Gastroesophageal sphincter (tissue), 4 donors: Measurements from ENCODE around the gene TNIP2. TPM values are rescaled to one million over a fixed set of nuclear protein-coding genes. Genes with fewer than 3 reads are reported as not detected.

Experiments used
- ATAC-seq: fragments of 150-250 bp; one replicate; pipeline ENCODE4 v1.9.1; 2016; ENCODE audit warnings: mild to moderate bottlenecking, moderate library complexity
- H3K27ac ChIP-seq, 4 donors: fragments of 200-600 bp; sonication (generic) in 3 of 4; 1 replicate in 3 of 4; 2 replicates in 1 of 4; pipeline ENCODE4 v1.5.1; 2016 to 2019
- H3K27me3 ChIP-seq: fragments of 200-600 bp; sonication (generic); one replicate; pipeline ENCODE4 v1.5.1; 2019
- H3K36me3 ChIP-seq, 2 donors: fragments of 200-600 bp; sonication (generic); one replicate each; pipeline ENCODE4 v1.5.1; 2019; ENCODE audit warnings: control low read depth in 1 of 2
- H3K4me1 ChIP-seq, 3 donors: fragments of 200-600 bp; sonication (generic); 1 replicate in 2 of 3; 2 replicates in 1 of 3; pipeline ENCODE4 v1.5.1; 2016 to 2019; ENCODE audit warnings: control low read depth in 2 of 3
- H3K4me3 ChIP-seq, 2 donors: fragments of 200-600 bp; sonication (generic); one replicate each; pipeline ENCODE4 v1.5.1; 2019; ENCODE audit warnings: mild to moderate bottlenecking in 1 of 2, moderate library complexity in 1 of 2
- H3K9me3 ChIP-seq, 3 donors: fragments of 200-600 bp; sonication (generic); one replicate each; pipeline ENCODE4 v1.5.1; 2017 to 2019; ENCODE audit warnings: control low read depth in 2 of 3
- CTCF ChIP-seq, 4 experiments: fragments of 200-600 bp in 2 of 4; fragments of 450-650 bp in 2 of 4; sonication (generic) in 1 of 4; IDR thresholded peaks; one replicate each; pipeline ENCODE4 v1.5.1; 2017 to 2019; ENCODE audit warnings: antibody characterized with exemption in 4 of 4, mild to moderate bottlenecking in 2 of 4, moderate library complexity in 2 of 4
- EP300 ChIP-seq: sonication (generic); formaldehyde crosslinking; IDR thresholded peaks from one replicate; pipeline ENCODE4 v1.6.1; 2017; ENCODE audit warnings: antibody characterized with exemption, mild to moderate bottlenecking
- POLR2A ChIP-seq, 2 donors: fragments of 450-650 bp; IDR thresholded peaks; one replicate each; pipeline ENCODE4 v1.6.1; 2017; ENCODE audit warnings: antibody characterized with exemption in 2 of 2, mild to moderate bottlenecking in 2 of 2, moderate library complexity in 1 of 2
- POLR2AphosphoS5 ChIP-seq: sonication (generic); formaldehyde crosslinking; IDR thresholded peaks from one replicate; pipeline ENCODE4 v1.6.1; 2017; ENCODE audit warnings: antibody characterized with exemption
- WGBS, 2 donors: methylation state at CpG; one replicate each; pipeline ENCODE4 v1.1.5; 2018; ENCODE audit warnings: low coverage in 1 of 2; 5-methylcytosine and 5-hydroxymethylcytosine counted together
- total RNA-seq, 4 donors: library from RNA; depleted of rRNA; stranded (reverse); fragments of >200 nt; gene quantifications; one replicate each; pipeline ENCODE4 v1.1.0, GENCODE V29; 2016

TNIP2 gene
- total RNA-seq, 4 donors from 2014 or later, result 54.8 to 74.0 (median 70.4) TPM

GRCh38 chr4:2757426-2757825 lies 1.3 kb upstream of the TNIP2 start:
- WGBS, 2 donors, result 100% methylated on average over 1 of the region's 3 CpGs; no CpG with 5 or more reads in 1 of the 2 donors
- Histone ChIP-seq H3K4me3 (no peak overlapping the region), H3K4me1 (peaks cover 0 to 39% (median 4%) of the 10 kb centered on the region in 3 donors), H3K27ac (peak overlapping the region in 1 of 4 donors; percentile 86), H3K36me3 (peaks cover 0 to 8% of the 10 kb centered on the region in 2 donors), H3K27me3 (no peaks in the 10 kb centered on the region), H3K9me3 (no peaks in the 10 kb centered on the region)
- no peak for ATAC-seq
- TF ChIP-seq POLR2AphosphoS5 (no peak), EP300 (no peak), POLR2A (IDR thresholded peaks at IDR 0.05) (no peak), CTCF (IDR thresholded peaks at IDR 0.05) (no peak)

GRCh38 chr4:2756691-2757350 lies 685 bp upstream of the TNIP2 start:
- peaks cover 0 to 11% of the 10 kb centered on the region in 2 donors for H3K36me3 ChIP-seq
- ATAC-seq, result no peak
- 66 to 70% methylated on average over 12 to 18 of the region's 25 CpGs for WGBS, 2 donors

GRCh38 chr4:2754848-2755819 lies 1.0 kb downstream of the TNIP2 start:
- no peak for ATAC-seq
- TF ChIP-seq POLR2A (IDR thresholded peaks at IDR 0.05), result no peak
- no peak for TF ChIP-seq POLR2AphosphoS5
- TF ChIP-seq EP300, result no peak
- TF ChIP-seq CTCF (IDR thresholded peaks at IDR 0.05), result no peak
- no peaks in the 10 kb centered on the region for H3K27me3 ChIP-seq
- H3K27ac ChIP-seq, result peak overlapping the region in 3 of 4 donors; percentile 85 to 88 (median 86)
- H3K4me1 ChIP-seq, result peaks cover 0 to 62% (median 14%) of the 10 kb centered on the region in 3 donors
- WGBS, 2 donors, result 57 to 70% methylated on average over 5 to 15 of the region's 23 CpGs
- peaks cover 0 to 11% of the 10 kb centered on the region in 2 donors for H3K36me3 ChIP-seq
- H3K4me3 ChIP-seq, result peak overlapping the region; percentile 82 to 91
- no peaks in the 10 kb centered on the region for H3K9me3 ChIP-seq

More at GRCh38 chr4:2756691-2757350, 685 bp upstream of the TNIP2 start:
- TF ChIP-seq POLR2A (IDR thresholded peaks at IDR 0.05), result no peak
- TF ChIP-seq POLR2AphosphoS5, result no peak
- TF ChIP-seq EP300, result no peak
- TF ChIP-seq CTCF (IDR thresholded peaks at IDR 0.05), result no peak
- H3K4me3 ChIP-seq, result peak overlapping the region; percentile 15 to 91
- peak overlapping the region in 3 of 4 donors; percentile 85 to 88 (median 86) for H3K27ac ChIP-seq
- H3K4me1 ChIP-seq, result peaks cover 0 to 45% (median 4%) of the 10 kb centered on the region in 3 donors
- no peaks in the 10 kb centered on the region for H3K9me3 ChIP-seq
- no peaks in the 10 kb centered on the region for H3K27me3 ChIP-seq

- no peak for TF ChIP-seq EP300
- no peak for TF ChIP-seq CTCF (IDR thresholded peaks at IDR 0.05)
- TF ChIP-seq POLR2AphosphoS5, result no peak
- TF ChIP-seq POLR2A (IDR thresholded peaks at IDR 0.05), result no peak
- peaks cover 0 to 11% of the 10 kb centered on the region in 2 donors for H3K36me3 ChIP-seq
- no peak overlapping the region for H3K4me3 ChIP-seq
- no peak for ATAC-seq
- H3K4me1 ChIP-seq, result peaks cover 0 to 64% (median 14%) of the 10 kb centered on the region in 3 donors
- peak overlapping the region in 1 of 4 donors; percentile 31 for H3K27ac ChIP-seq
- no peaks in the 10 kb centered on the region for H3K27me3 ChIP-seq
- 68 to 79% methylated on average over 4 of the region's 4 CpGs for WGBS, 2 donors
- no peaks in the 10 kb centered on the region for H3K9me3 ChIP-seq
Measured at GRCh38 chr4:2753436-2753835, 2.7 kb downstream of the TNIP2 start.
